WTC11 (cell line): ENCODE results near the gene SPOCK2. TPM values are rescaled to one million over a fixed set of nuclear protein-coding genes. Genes with fewer than 3 reads are reported as not detected.

Source experiments
- ATAC-seq: fragments of 200-7000 bp; cut with Tn5 transposase; 2 replicates; pipeline ENCODE4 v1.10.0; 2021; ENCODE audit warnings: mild to moderate bottlenecking, moderate library complexity
- CTCF ChIA-PET: fragments of 300-600 bp; sonication (Branson Sonifier 250); formaldehyde crosslinking; loops from one replicate; lab custom pipeline; 2021; ENCODE audit warnings: antibody characterized with exemption; lab: Charles Lee
- POLR2A ChIA-PET: fragments of 350-600 bp; sonication (Branson Sonifier 250); formaldehyde crosslinking; loops from one replicate; lab custom pipeline; 2021; ENCODE audit warnings: antibody characterized with exemption; lab: Charles Lee
- DNase-seq: peaks from one replicate; pipeline ENCODE4 v3.0.0; 2021; ENCODE audit warnings: low spot score
- H3K27ac Mint-ChIP-seq: 2 replicates; pipeline ENCODE4 v1.8.0; 2021; ENCODE audit warnings: mixed read lengths
- H3K27me3 Mint-ChIP-seq: 2 replicates; pipeline ENCODE4 v1.8.0; 2021; ENCODE audit warnings: low read depth, mild to moderate bottlenecking, moderate library complexity, mixed read lengths
- H3K36me3 Mint-ChIP-seq: 2 replicates; pipeline ENCODE4 v1.8.0; 2021; ENCODE audit warnings: mixed read lengths
- H3K4me1 Mint-ChIP-seq: 2 replicates; pipeline ENCODE4 v1.8.0; 2022; ENCODE audit warnings: mixed read lengths
- H3K4me3 Mint-ChIP-seq: 2 replicates; pipeline ENCODE4 v1.8.0; 2021; ENCODE audit warnings: mild to moderate bottlenecking, moderate library complexity, mixed read lengths
- H3K9me3 Mint-ChIP-seq: 2 replicates; pipeline ENCODE4 v1.8.0; 2021; ENCODE audit warnings: mixed read lengths
- ELF4 ChIP-seq: sonication (generic); formaldehyde crosslinking; IDR thresholded peaks from 2 replicates; pipeline ENCODE4 v1.8.1; 2022; ENCODE audit warnings: low read depth, mild to moderate bottlenecking, moderate library complexity, missing genetic modification reagents
- ETV6 ChIP-seq: sonication (generic); formaldehyde crosslinking; IDR thresholded peaks from 2 replicates; pipeline ENCODE4 v1.8.1; 2022; ENCODE audit warnings: mild to moderate bottlenecking, missing genetic modification reagents
- GABPB1 ChIP-seq: sonication (generic); formaldehyde crosslinking; IDR thresholded peaks from 2 replicates; pipeline ENCODE4 v1.8.1; 2023; ENCODE audit warnings: mild to moderate bottlenecking, missing genetic modification reagents
- GTF2I ChIP-seq: fragments of 250-450 bp; sonication (Bioruptor Pico); conservative IDR thresholded peaks from 2 replicates; pipeline ENCODE4 v1.4.0; 2021; ENCODE audit warnings: mild to moderate bottlenecking
- IRF2 ChIP-seq: sonication (generic); formaldehyde crosslinking; IDR thresholded peaks from 2 replicates; pipeline ENCODE4 v1.8.0; 2022; ENCODE audit warnings: low read depth, missing genetic modification reagents, borderline replicate concordance
- PRRX2 ChIP-seq: fragments of 250-450 bp; sonication (Bioruptor Pico); IDR thresholded peaks from 2 replicates; pipeline ENCODE4 v1.8.0; 2021; ENCODE audit warnings: mild to moderate bottlenecking
- SMAD3 ChIP-seq: sonication (generic); formaldehyde crosslinking; IDR thresholded peaks from 2 replicates; pipeline ENCODE4 v1.8.0; 2022; ENCODE audit warnings: missing genetic modification reagents, mild to moderate bottlenecking, borderline replicate concordance
- SMAD4 ChIP-seq: sonication (generic); formaldehyde crosslinking; IDR thresholded peaks from 2 replicates; pipeline ENCODE4 v1.8.0; 2022; ENCODE audit warnings: mild to moderate bottlenecking, missing genetic modification reagents
- TCF7 ChIP-seq: sonication (generic); formaldehyde crosslinking; IDR thresholded peaks from 2 replicates; pipeline ENCODE4 v1.8.0; 2022; ENCODE audit warnings: mild to moderate bottlenecking, low read depth, missing genetic modification reagents, moderate library complexity
- ZNF138 ChIP-seq: sonication (generic); formaldehyde crosslinking; conservative IDR thresholded peaks from 2 replicates; pipeline ENCODE4 v1.8.1; 2022; ENCODE audit warnings: mild to moderate bottlenecking, moderate library complexity, missing genetic modification reagents
- ZNF232 ChIP-seq: sonication (generic); formaldehyde crosslinking; IDR thresholded peaks from 2 replicates; pipeline ENCODE4 v1.8.0; 2022; ENCODE audit warnings: mild to moderate bottlenecking, missing genetic modification reagents
- total RNA-seq: library from RNA; stranded (reverse); gene quantifications from 3 replicates; pipeline ENCODE4 v1.2.3, GENCODE V29; 2021
- TF ChIP-seq, protein P1 (sequence below): sonication (generic); formaldehyde crosslinking; IDR thresholded peaks from 2 replicates; pipeline ENCODE4 v1.8.0; 2022; ENCODE audit warnings: mild to moderate bottlenecking, missing genetic modification reagents
- TF ChIP-seq, protein P2 (sequence below): sonication (generic); formaldehyde crosslinking; IDR thresholded peaks from 2 replicates; pipeline ENCODE4 v1.8.0; 2022; ENCODE audit warnings: mild to moderate bottlenecking, missing genetic modification reagents
- TF ChIP-seq, protein P3 (sequence below): sonication (generic); formaldehyde crosslinking; IDR thresholded peaks from 2 replicates; pipeline ENCODE4 v1.8.1; 2022; ENCODE audit warnings: low read depth, missing genetic modification reagents, borderline replicate concordance
- TF ChIP-seq, protein P4 (sequence below): sonication (generic); formaldehyde crosslinking; IDR thresholded peaks from 2 replicates; pipeline ENCODE4 v1.8.0; 2023; ENCODE audit warnings: missing genetic modification reagents, mild to moderate bottlenecking, borderline replicate concordance
- TF ChIP-seq, protein P5 (sequence below): sonication (generic); formaldehyde crosslinking; IDR thresholded peaks from 2 replicates; pipeline ENCODE4 v1.8.1; 2023; ENCODE audit warnings: mild to moderate bottlenecking, missing genetic modification reagents, moderate library complexity
- TF ChIP-seq, protein P6 (sequence below): sonication (generic); formaldehyde crosslinking; IDR thresholded peaks from 2 replicates; pipeline ENCODE4 v1.8.0; 2022; ENCODE audit warnings: mild to moderate bottlenecking, missing genetic modification reagents
- TF ChIP-seq, protein P7 (sequence below): sonication (generic); formaldehyde crosslinking; IDR thresholded peaks from 2 replicates; pipeline ENCODE4 v1.8.1; 2022; ENCODE audit warnings: mild to moderate bottlenecking, missing genetic modification reagents, moderate library complexity, borderline replicate concordance
- TF ChIP-seq, protein P8 (sequence below): fragments of 250-450 bp; sonication (Bioruptor Pico); IDR thresholded peaks from 2 replicates; pipeline ENCODE4 v1.9.0; 2021; ENCODE audit warnings: mild to moderate bottlenecking

SPOCK2 gene
- total RNA-seq, 1 experiment from 2014 or later, result 4.7 TPM

DNA sequence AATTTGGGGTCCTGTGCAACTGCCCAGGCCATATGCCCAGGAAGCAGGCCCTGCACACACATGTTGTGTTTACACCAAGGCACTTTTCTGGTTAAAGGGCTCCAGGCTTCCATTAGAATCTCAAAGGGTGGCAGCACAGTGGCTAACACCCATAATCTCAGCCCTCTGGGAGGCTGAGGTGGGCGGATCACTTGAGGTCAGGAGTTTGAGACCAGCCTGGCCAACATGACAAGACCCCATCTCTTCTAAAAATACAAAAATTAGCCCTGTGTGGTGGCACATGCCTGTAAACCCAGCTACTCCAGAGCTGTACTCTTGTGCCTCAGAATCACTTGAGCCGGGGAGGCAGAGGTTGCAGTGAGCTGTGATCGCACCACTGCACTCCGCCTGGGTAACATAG is 53.6 kb downstream of the SPOCK2 start:
- no peaks in the 10 kb centered on the region for H3K36me3 Mint-ChIP-seq
- no peak for TF ChIP-seq TCF7 (CRISPR knock-in tag)
- no peak for TF ChIP-seq ETV6 (CRISPR knock-in tag)
- no peak for TF ChIP-seq SMAD4 (CRISPR knock-in tag)
- no peak for TF ChIP-seq GABPB1 (CRISPR knock-in tag)
- TF ChIP-seq, protein P1, sequence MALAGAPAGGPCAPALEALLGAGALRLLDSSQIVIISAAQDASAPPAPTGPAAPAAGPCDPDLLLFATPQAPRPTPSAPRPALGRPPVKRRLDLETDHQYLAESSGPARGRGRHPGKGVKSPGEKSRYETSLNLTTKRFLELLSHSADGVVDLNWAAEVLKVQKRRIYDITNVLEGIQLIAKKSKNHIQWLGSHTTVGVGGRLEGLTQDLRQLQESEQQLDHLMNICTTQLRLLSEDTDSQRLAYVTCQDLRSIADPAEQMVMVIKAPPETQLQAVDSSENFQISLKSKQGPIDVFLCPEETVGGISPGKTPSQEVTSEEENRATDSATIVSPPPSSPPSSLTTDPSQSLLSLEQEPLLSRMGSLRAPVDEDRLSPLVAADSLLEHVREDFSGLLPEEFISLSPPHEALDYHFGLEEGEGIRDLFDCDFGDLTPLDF (CRISPR knock-in tag), result no peak
- TF ChIP-seq, protein P2, sequence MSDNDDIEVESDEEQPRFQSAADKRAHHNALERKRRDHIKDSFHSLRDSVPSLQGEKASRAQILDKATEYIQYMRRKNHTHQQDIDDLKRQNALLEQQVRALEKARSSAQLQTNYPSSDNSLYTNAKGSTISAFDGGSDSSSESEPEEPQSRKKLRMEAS (CRISPR knock-in tag), result no peak
- no peaks in the 10 kb centered on the region; the same call in 1 of the 2 replicates for H3K27me3 Mint-ChIP-seq
- peaks cover 13% of the 10 kb centered on the region for H3K4me1 Mint-ChIP-seq
- no peak overlapping the region for H3K27ac Mint-ChIP-seq
- ChIA-PET CTCF (interaction anchor here (1.2 to 4.0 kb wide), 2 partner anchors 14 to 77 kb away, joined by 3 to 20 read pairs; no protein-coding TSS in a partner anchor), POLR2A (no interaction called here)
- no peaks in the 10 kb centered on the region for H3K9me3 Mint-ChIP-seq
- ATAC-seq (no peak), DNase-seq (no peak)
- no peak overlapping the region for H3K4me3 Mint-ChIP-seq

DNA sequence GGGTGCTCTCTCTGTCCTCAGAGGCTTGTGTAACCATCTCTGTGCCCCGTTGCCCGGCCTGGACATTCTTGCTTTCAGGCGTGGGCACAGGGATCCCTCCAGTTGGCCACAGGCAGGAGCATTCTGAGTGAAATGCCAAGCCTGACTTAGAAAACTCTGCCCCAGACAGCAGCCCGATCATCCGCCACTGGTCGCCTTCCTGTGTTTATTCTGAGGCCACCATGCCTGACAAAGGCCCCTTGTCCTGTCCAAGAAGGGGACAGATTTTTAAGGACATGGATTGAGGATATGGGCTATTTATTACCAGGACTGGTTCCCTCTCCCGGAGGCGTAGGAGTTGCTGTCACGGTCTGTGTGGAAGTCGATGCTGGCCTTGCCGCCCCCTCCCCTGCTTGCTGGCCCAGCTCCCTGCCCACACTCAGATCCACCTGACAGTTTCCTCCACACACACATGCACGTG is 54.3 kb downstream of the SPOCK2 start:
- Mint-ChIP-seq H3K4me3 (no peak overlapping the region), H3K9me3 (no peaks in the 10 kb centered on the region), H3K4me1 (peaks cover 13% of the 10 kb centered on the region), H3K27ac (0 out of 2 replicates have a peak overlapping the region, but pooled peaks have one; percentile 13), H3K27me3 (no peaks in the 10 kb centered on the region; the same call in 1 of the 2 replicates), H3K36me3 (no peaks in the 10 kb centered on the region)
- ChIA-PET CTCF (interaction anchor here (4.0 kb wide), 1 partner anchor 15 kb away, joined by 20 read pairs; no protein-coding TSS in a partner anchor), POLR2A (no interaction called here)
- TF ChIP-seq IRF2 (CRISPR knock-in tag) (no peak), ZNF232 (CRISPR knock-in tag) (no peak), SMAD3 (CRISPR knock-in tag) (no peak), ELF4 (CRISPR knock-in tag) (no peak), ZNF138 (CRISPR knock-in tag) (no peak), PRRX2 (no peak), GTF2I (CRISPR knock-in tag) (no peak)
- TF ChIP-seq, protein P3, sequence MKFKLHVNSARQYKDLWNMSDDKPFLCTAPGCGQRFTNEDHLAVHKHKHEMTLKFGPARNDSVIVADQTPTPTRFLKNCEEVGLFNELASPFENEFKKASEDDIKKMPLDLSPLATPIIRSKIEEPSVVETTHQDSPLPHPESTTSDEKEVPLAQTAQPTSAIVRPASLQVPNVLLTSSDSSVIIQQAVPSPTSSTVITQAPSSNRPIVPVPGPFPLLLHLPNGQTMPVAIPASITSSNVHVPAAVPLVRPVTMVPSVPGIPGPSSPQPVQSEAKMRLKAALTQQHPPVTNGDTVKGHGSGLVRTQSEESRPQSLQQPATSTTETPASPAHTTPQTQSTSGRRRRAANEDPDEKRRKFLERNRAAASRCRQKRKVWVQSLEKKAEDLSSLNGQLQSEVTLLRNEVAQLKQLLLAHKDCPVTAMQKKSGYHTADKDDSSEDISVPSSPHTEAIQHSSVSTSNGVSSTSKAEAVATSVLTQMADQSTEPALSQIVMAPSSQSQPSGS (CRISPR knock-in tag), result no peak
- TF ChIP-seq, protein P4, sequence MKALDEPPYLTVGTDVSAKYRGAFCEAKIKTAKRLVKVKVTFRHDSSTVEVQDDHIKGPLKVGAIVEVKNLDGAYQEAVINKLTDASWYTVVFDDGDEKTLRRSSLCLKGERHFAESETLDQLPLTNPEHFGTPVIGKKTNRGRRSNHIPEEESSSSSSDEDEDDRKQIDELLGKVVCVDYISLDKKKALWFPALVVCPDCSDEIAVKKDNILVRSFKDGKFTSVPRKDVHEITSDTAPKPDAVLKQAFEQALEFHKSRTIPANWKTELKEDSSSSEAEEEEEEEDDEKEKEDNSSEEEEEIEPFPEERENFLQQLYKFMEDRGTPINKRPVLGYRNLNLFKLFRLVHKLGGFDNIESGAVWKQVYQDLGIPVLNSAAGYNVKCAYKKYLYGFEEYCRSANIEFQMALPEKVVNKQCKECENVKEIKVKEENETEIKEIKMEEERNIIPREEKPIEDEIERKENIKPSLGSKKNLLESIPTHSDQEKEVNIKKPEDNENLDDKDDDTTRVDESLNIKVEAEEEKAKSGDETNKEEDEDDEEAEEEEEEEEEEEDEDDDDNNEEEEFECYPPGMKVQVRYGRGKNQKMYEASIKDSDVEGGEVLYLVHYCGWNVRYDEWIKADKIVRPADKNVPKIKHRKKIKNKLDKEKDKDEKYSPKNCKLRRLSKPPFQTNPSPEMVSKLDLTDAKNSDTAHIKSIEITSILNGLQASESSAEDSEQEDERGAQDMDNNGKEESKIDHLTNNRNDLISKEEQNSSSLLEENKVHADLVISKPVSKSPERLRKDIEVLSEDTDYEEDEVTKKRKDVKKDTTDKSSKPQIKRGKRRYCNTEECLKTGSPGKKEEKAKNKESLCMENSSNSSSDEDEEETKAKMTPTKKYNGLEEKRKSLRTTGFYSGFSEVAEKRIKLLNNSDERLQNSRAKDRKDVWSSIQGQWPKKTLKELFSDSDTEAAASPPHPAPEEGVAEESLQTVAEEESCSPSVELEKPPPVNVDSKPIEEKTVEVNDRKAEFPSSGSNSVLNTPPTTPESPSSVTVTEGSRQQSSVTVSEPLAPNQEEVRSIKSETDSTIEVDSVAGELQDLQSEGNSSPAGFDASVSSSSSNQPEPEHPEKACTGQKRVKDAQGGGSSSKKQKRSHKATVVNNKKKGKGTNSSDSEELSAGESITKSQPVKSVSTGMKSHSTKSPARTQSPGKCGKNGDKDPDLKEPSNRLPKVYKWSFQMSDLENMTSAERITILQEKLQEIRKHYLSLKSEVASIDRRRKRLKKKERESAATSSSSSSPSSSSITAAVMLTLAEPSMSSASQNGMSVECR (CRISPR knock-in tag), result no peak
- TF ChIP-seq, protein P5, sequence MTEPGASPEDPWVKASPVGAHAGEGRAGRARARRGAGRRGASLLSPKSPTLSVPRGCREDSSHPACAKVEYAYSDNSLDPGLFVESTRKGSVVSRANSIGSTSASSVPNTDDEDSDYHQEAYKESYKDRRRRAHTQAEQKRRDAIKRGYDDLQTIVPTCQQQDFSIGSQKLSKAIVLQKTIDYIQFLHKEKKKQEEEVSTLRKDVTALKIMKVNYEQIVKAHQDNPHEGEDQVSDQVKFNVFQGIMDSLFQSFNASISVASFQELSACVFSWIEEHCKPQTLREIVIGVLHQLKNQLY (CRISPR knock-in tag), result no peak
- TF ChIP-seq, protein P6, sequence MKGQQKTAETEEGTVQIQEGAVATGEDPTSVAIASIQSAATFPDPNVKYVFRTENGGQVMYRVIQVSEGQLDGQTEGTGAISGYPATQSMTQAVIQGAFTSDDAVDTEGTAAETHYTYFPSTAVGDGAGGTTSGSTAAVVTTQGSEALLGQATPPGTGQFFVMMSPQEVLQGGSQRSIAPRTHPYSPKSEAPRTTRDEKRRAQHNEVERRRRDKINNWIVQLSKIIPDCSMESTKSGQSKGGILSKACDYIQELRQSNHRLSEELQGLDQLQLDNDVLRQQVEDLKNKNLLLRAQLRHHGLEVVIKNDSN (CRISPR knock-in tag), result no peak
- TF ChIP-seq, protein P7, sequence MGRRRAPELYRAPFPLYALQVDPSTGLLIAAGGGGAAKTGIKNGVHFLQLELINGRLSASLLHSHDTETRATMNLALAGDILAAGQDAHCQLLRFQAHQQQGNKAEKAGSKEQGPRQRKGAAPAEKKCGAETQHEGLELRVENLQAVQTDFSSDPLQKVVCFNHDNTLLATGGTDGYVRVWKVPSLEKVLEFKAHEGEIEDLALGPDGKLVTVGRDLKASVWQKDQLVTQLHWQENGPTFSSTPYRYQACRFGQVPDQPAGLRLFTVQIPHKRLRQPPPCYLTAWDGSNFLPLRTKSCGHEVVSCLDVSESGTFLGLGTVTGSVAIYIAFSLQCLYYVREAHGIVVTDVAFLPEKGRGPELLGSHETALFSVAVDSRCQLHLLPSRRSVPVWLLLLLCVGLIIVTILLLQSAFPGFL, result no peak
- TF ChIP-seq, protein P8, sequence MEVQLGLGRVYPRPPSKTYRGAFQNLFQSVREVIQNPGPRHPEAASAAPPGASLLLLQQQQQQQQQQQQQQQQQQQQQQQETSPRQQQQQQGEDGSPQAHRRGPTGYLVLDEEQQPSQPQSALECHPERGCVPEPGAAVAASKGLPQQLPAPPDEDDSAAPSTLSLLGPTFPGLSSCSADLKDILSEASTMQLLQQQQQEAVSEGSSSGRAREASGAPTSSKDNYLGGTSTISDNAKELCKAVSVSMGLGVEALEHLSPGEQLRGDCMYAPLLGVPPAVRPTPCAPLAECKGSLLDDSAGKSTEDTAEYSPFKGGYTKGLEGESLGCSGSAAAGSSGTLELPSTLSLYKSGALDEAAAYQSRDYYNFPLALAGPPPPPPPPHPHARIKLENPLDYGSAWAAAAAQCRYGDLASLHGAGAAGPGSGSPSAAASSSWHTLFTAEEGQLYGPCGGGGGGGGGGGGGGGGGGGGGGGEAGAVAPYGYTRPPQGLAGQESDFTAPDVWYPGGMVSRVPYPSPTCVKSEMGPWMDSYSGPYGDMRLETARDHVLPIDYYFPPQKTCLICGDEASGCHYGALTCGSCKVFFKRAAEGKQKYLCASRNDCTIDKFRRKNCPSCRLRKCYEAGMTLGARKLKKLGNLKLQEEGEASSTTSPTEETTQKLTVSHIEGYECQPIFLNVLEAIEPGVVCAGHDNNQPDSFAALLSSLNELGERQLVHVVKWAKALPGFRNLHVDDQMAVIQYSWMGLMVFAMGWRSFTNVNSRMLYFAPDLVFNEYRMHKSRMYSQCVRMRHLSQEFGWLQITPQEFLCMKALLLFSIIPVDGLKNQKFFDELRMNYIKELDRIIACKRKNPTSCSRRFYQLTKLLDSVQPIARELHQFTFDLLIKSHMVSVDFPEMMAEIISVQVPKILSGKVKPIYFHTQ (CRISPR knock-in tag), result no peak
- ATAC-seq (no peak), DNase-seq (no peak)
